ENCODE data around the gene GCNT4.

GCNT4 gene

DNA sequence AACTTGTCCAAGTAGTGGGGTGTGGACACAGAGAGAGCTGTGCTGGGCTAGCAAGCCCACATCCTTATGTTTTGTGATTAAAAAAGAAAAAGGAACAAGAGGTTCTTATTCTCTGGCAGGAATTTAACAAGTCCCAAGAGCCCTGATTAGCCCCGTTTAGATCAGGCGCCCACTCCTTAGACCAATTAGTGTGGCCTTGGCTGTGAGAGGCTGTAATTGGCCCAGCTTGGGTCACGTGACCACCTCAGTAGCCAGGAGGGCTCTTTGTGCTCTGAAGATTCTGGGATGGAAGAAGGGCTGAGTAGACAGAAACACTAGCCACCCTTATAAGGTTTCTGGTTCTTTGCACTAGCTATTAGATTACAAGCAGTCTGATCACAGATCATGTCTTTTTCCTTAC is 31.1 kb downstream of the GCNT4 start:
- H3K27ac ChIP-seq, result no peak overlapping the region
- no peak for DNase-seq (ENCODE audit: low read depth, low spot score)

DNA sequence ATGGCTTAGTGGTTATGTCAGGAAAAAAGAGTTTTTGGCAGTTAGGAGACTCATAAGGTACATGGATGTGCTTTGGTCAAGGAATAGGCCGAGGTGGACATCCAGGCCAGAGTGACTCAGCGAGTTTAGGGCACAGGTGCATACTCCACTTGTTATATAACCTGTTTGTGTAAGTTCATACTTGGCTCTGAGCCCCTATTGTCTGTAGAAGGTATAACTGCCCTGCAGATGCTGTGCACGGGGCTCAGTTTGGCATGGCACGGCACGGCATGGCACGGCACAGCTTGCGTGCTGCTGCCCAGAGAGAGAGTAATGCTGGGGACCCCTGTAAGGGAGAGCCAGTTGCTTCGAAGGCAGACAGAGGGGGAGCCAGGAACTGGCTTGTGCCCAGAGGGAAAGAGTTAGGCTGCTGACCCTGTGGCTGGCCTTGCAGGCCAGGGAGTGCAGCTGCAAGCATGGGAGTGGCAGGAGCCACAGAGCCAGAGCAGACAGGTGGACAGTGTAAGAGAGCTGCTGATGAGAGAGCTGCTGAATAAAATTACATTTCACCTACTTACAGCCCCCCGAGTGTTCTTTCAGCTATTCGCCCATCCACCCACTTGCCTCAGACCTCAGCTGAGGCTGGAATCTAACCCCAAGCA is 32.2 kb downstream of the GCNT4 start:
- DNase-seq (ENCODE audit: low read depth, low spot score), result no peak

DNA sequence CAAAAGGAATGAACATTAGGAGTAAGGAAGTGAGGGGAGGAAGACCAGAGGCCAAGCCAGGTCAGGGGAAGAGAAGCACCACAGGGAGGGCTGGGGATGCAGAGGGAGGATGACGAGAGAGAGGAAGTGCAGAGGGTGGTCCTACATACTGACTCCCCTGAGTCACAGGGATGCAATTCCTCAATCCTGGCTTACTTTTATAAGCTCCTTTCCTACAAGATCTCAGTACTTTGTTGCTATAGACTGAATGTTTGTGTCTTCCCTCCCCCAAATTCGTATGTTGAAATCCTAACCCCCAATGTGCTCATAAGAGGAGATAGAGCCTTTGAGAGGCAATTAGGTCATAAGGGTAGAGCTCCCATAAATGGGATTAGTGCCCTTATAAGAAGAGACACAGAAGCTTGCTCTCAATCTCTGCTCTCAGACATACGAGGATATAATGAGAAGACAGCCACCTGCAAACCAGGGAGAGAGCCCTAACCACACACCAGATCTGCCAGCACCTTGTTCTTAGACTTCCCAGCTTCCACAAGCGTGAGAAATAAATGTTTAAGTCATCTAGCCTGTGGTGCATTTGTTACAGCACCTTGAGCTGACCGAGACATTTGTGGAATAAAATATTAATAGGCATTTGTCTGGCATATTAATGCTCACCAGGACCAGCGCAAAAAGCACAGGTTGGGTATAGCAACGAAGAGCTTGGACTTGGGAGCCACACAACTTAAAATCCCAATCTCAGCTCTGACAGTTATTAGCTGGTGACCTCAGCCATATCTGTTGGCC is 33.4 kb downstream of the GCNT4 start:
- no peak for DNase-seq (ENCODE audit: low read depth, low spot score)
- no peak overlapping the region for H3K27ac ChIP-seq

More for the DNA sequence above, 32.2 kb downstream of the GCNT4 start:
- H3K27ac ChIP-seq, result no peak overlapping the region

DNA sequence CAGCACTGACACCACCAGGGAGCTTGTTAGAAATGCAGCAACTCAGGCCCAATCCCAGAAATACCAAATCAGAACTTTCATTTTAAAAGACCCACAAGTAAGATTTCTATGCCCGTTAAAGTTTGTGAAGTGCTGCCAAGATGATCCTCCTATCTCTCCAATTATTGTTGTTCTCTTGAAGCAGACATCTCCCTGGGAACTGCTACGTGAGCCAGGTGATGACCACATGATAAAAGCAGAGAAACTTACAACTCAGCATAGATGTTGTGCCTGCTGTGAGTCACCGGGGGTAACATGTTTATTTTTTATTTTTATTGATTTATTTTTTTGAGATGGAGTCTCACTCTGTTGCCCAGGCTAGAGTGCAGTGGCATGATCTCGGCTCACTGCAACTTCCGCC is 34.4 kb downstream of the GCNT4 start:
- no peak overlapping the region for H3K27ac ChIP-seq
- DNase-seq (ENCODE audit: low read depth, low spot score), result no peak

DNA sequence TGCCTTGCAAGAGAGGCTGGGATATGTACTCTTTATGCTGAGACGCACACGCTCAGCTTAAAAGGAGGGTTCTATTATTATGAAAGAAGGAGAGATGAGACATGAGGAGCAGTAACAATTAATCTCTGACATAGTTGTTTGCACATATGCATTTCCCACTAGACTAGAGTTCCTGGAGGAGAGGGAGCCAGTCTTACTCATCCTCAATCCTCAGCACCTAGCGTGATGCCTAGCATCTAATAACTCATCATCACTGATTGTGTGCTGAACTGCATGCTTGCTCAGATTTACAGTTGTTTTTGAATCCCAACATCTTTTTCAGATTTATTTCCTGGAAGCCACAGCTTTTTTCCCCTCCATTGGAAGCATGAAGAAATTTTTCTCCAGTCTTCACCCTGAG is 35.5 kb downstream of the GCNT4 start:
- no peak overlapping the region for H3K27ac ChIP-seq
- no peak for DNase-seq (ENCODE audit: low read depth, low spot score)

DNA sequence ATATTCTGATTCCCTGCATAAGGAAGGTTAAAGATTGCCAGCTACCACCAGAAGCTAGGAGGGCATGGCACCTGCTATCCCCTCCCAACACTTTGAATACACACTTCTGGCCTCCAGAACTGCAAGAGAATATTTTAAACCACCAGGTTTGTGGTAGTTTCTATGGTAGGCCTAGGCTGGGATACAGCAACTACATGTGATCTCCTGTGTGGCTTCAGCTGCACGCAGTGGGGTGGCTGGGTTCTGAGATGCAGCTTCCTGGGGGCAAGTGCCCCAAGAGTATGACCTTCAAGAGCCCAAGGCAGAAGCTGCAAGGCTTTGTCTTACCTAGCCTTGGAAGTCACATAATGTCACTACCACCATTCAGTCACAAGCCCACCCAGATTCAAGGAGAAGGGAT is 39.6 kb downstream of the GCNT4 start:
- DNase-seq (ENCODE audit: low read depth, low spot score), result no peak

DNA sequence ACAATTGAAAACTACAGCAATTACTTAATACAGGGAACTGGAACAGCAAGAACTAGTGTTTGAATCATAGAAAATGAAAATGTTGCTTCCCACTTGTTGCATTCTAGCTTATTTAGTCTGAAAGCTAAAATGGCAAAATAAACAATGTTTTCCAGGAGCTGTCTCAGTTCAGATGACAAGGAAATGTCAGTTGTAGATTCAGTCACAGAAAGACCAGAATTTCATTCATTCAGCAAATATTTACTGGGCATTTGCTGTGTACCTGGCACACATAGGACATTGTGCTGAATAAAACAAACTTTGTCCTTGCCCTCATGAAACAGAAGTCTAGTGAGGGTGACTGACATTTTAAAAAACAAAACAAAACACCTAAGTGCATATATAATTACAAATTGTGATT is 41.5 kb downstream of the GCNT4 start:
- no peak for DNase-seq (ENCODE audit: low read depth, low spot score)
- no peak overlapping the region for H3K27ac ChIP-seq

More for the DNA sequence above, 39.6 kb downstream of the GCNT4 start:
- H3K27ac ChIP-seq, result no peak overlapping the region

DNA sequence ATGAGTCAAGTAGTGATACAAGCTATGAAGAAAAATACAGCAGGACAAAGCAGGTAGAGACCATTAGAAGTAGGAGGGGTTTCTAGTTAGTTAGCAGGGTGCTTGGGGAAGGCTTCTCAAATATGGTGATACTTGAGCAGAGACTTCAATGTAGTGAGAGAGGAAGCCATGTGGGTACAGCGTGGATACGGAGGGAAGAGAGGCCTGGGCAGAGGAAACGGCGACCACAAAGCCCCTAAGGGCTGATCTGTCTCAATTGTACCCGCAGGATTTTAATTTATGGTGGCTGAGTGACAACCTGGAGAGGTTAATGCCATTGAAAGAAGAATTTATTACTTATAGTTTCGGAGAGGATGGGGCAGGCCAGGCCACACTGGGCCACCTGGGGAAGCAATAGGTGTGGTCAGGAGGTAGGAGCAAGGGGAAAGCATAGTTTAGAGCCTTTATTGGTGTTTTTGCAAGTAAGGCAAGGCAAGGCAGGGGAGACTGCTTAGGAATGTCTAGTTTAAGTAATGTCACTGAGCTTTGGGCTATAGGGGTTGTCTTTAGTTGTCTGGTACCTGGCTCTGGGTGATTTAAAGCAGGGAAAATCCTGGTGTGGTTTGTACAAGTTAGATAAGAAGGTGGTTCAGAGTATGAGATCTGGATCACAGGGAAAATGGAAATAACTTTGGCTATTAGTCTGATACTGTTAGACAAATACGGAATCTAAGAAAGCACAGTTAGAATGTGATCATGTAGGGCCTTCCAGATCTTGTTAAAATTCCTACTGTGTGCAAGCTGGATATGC is 42.6 kb downstream of the GCNT4 start:
- DNase-seq (ENCODE audit: low read depth, low spot score), result no peak
- no peak overlapping the region for H3K27ac ChIP-seq

DNA sequence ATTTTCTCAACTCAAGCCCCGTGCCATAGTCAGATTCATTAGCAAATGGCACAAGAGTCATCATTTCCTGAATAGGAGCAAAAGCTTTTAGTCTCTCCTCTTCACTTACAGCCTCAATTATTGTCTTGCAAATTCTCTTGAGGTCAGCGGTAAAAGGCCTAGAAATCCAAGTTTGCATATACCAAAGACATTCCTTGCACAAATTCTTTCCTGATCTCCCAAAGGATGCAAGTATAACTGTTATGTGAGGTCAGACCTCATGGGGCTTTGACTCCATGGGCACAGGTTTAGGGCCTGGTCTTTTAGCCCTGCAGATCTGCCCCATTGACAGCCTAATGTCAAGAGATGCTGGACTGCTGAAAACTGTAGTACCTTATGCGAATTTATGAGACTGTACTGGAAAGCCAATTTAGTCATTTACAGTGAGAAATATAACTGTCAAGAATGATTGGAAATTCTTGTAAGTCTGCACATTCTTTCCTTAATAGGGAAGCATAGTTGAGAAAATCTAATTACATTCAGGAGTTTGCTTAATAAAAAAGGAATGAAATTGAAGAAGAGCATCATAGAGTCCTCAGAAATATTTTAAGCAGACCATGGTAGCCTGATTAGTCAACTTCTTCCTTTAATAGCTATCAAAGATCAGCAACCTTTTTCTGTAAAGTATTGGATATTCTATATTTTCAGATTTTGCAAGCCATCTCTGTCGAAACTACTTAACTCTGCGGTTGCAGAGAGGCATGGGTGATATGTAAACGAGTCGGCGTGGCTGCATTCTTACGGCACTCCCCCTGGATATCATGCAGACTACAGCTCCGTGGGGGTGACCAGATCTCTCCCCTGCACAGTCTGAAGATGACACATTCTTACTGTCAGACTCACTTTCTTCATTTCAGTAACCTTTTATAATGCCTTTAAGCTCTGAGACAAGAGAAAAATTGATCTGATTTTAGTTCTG is 45.2 kb downstream of the GCNT4 start:
- DNase-seq (ENCODE audit: low read depth, low spot score), result no peak
- no peak overlapping the region for H3K27ac ChIP-seq

DNA sequence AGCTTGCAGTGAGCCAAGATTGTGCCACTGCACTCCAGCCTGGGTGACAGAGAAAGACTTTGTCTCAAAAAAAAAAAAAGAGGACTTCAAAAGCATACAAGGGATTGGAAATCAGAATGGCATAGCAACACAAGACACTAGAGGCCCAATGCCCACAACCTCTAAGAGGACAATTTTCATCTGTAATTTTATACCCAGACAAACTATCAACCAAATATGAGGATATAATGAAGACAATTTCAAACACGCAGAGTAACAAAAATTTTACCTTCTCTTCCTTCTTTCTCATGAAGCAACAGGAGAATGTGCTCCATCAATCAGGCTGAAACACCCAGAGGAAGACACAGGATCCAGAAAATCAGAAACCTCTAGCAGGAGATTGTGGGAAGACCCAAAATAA is 46.8 kb downstream of the GCNT4 start:
- no peak for DNase-seq (ENCODE audit: low read depth, low spot score)
- no peak overlapping the region for H3K27ac ChIP-seq

Data from epithelial cell of prostate (primary cell).